ENCODE measurements around the gene LACC1. TPM values are rescaled to one million over a fixed set of nuclear protein-coding genes. Genes with fewer than 3 reads are reported as not detected.

LACC1 gene
- total and polyA plus RNA-seq, 2 donors (not counting 3 experiments of a cell fraction or from before 2014, with no cell fraction given): 1.2 to 4.0 TPM

DNA sequence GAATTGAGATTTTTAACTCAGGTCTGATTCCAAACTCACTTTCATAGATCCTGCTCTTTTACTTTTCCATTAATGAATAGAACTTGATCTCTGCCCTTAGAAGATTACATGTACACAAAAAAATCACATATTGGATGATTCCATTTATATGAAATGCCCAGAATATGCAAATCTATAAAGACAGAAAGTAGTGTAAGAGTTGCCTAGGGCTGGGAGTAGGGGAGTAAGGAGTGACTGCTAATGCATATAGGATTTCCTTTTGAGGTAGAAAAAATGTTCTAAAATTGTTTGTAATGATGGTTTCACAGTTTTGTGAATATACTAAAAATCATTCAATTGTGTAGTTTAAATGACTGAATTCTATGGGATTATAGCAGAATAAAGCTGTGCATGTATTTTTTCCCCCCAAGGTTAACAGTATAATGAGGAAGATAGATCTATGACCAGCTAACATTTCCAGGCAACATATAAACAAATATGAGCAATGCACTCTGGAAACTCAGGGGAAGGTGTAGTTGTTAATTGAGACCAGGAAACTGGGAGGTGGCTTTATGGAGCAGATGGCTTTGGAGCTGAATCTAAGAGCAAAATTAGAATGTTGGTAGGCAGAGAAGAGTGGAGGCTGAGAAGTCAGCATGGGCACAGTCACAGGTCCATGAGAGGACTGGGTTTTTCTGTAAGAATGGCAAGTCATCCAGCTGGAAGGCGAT is 41.4 kb downstream of the LACC1 start:
- Histone ChIP-seq H3K9me1 (replicated peaks; ENCODE audit: control insufficient read depth, extremely low read depth, insufficient read depth, low read length) (no peaks in the 10 kb centered on the region), H3K36me3 (ENCODE audit: control insufficient read depth in 2 of 2, extremely low read depth in 1 of 2, insufficient read depth in 2 of 2, low read length in 2 of 2) (no peaks in the 10 kb centered on the region), H3K9ac (replicated peaks; ENCODE audit: extremely low read depth, insufficient read depth, low read length) (no peak overlapping the region), H3K4me1 (ENCODE audit: control insufficient read depth, extremely low read depth, insufficient read depth, low read length) (no peaks in the 10 kb centered on the region), H3K9me3 (replicated peaks; ENCODE audit: control insufficient read depth, insufficient read depth, low read length) (no peaks in the 10 kb centered on the region), H4K20me1 (replicated peaks; ENCODE audit: control insufficient read depth, extremely low read depth, insufficient read depth, low read length) (no peaks in the 10 kb centered on the region), H2AFZ (ENCODE audit: low read depth, low read length) (no peak overlapping the region), H3K27ac (ENCODE audit: insufficient read depth, low read depth, low read length) (no peak overlapping the region), H3K4me3 (replicated peaks in 1 of 3; ENCODE audit: insufficient read depth in 1 of 3, low read depth in 1 of 3, low read length in 3 of 3) (no peak overlapping the region), H3K4me2 (ENCODE audit: insufficient read depth, low read length) (no peak overlapping the region), H3K27me3 (ENCODE audit: control insufficient read depth in 2 of 2, insufficient read depth in 2 of 2, low read length in 2 of 2) (peaks cover 5 to 11% of the 10 kb centered on the region in 2 experiments), H3K79me2 (ENCODE audit: control insufficient read depth, insufficient read depth, low read length) (no peaks in the 10 kb centered on the region)
- intact Hi-C loops (cut with micrococcal nuclease): no loop called here
- BruUV-seq (replicated peaks): no TSS peak
- no peak for FAIRE-seq
- TF ChIP-seq, protein P1, sequence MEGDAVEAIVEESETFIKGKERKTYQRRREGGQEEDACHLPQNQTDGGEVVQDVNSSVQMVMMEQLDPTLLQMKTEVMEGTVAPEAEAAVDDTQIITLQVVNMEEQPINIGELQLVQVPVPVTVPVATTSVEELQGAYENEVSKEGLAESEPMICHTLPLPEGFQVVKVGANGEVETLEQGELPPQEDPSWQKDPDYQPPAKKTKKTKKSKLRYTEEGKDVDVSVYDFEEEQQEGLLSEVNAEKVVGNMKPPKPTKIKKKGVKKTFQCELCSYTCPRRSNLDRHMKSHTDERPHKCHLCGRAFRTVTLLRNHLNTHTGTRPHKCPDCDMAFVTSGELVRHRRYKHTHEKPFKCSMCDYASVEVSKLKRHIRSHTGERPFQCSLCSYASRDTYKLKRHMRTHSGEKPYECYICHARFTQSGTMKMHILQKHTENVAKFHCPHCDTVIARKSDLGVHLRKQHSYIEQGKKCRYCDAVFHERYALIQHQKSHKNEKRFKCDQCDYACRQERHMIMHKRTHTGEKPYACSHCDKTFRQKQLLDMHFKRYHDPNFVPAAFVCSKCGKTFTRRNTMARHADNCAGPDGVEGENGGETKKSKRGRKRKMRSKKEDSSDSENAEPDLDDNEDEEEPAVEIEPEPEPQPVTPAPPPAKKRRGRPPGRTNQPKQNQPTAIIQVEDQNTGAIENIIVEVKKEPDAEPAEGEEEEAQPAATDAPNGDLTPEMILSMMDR (IDR thresholded peaks at IDR 0.05; ENCODE audit: extremely low read depth in 1 of 2, insufficient read depth in 1 of 2, low read depth in 1 of 2, low read length in 2 of 2): no peak
- TF ChIP-seq JUN (IDR thresholded peaks at IDR 0.05; ENCODE audit: borderline replicate concordance, insufficient read depth, insufficient read length, low read depth) (no peak), POLR2AphosphoS5 (IDR thresholded peaks at IDR 0.05; ENCODE audit: insufficient read depth, low read depth, low read length) (no peak), EZH2 (IDR thresholded peaks at IDR 0.05; ENCODE audit: borderline replicate concordance, low read depth, low read length, severe bottlenecking) (no peak), GATA2 (IDR thresholded peaks at IDR 0.05; ENCODE audit: insufficient read depth, insufficient read length, low read depth, low read length) (no peak)
- ChIA-PET POLR2A (no interaction called here), CTCF (interaction anchor here (0.6 to 1.3 kb wide), 2 partner anchors 16 to 536 kb away, joined by 3 to 4 read pairs; no protein-coding TSS in a partner anchor)
- dilution Hi-C loops (cut with MboI; ENCODE audit: extremely low pct_ligation_motif_present, low sequenced_read_pairs): loop anchor here (25.0 kb wide), 1 partner anchor 541 kb away; no protein-coding TSS in a partner anchor
- no peak for DNase-seq (ENCODE audit: low read depth, low spot score)
